Spinal cord (tissue), 10 donors: ENCODE results near the gene EPB41L5. TPM values are rescaled to one million over a fixed set of nuclear protein-coding genes. Genes with fewer than 3 reads are reported as not detected.
"Not testable (repeated sequence)": the region's sequence is repeated elsewhere in the genome, so short reads cannot be mapped to it uniquely, and the experiment has no call there.

Source experiments
- DNase-seq, 6 donors: peaks; one replicate each; pipeline versions ENCODE4 v3.0.0 to v3.0.0-alpha.2; 2013 to 2015; ENCODE audit warnings: low spot score in 6 of 6, low read depth in 4 of 6
- H3K27ac ChIP-seq: one replicate; pipeline ENCODE4 v1.5.1; 2013; ENCODE audit warnings: low read depth, low read length, control low read depth
- H3K27me3 ChIP-seq: one replicate; pipeline ENCODE4 v1.6.1; 2013; ENCODE audit warnings: low read length; ENCODE audit not compliant: control insufficient read depth, insufficient read depth
- H3K36me3 ChIP-seq: one replicate; pipeline ENCODE4 v1.6.1; 2013; ENCODE audit warnings: low read length; ENCODE audit not compliant: control insufficient read depth, insufficient read depth
- H3K4me1 ChIP-seq: one replicate; pipeline ENCODE4 v1.6.1; 2013; ENCODE audit warnings: low read length; ENCODE audit not compliant: control insufficient read depth, insufficient read depth
- H3K4me3 ChIP-seq: one replicate; pipeline ENCODE4 v1.5.1; 2013; ENCODE audit warnings: low read depth, low read length, control low read depth
- H3K9me3 ChIP-seq: one replicate; pipeline ENCODE4 v1.6.1; 2013; ENCODE audit warnings: low read length; ENCODE audit not compliant: control insufficient read depth, insufficient read depth
- WGBS: methylation state at CpG from one replicate; pipeline ENCODE4 v1.1.5; 2013; ENCODE audit warnings: missing lambda C conversion rate; ENCODE audit not compliant: insufficient coverage; 5-methylcytosine and 5-hydroxymethylcytosine counted together
- polyA plus RNA-seq, 2 donors: library from polyadenylated mRNA; unstranded; fragments of 120-200 nt; gene quantifications; one replicate each; pipeline ENCODE4 v1.2.1, GENCODE V29; 2013; ENCODE audit not compliant: insufficient read length in 2 of 2
- total RNA-seq, 2 donors: library from RNA; depleted of rRNA in 1 of 2; stranded (reverse); fragments of 120-200 nt in 1 of 2; fragments of >200 nt in 1 of 2; gene quantifications; one replicate each; pipeline versions ENCODE4 v1.2.3 to v1.2.4, GENCODE V29; 2013 to 2014
- donor health status: healthy.

EPB41L5 gene
- total and polyA plus RNA-seq, 4 donors = 26.0 to 42.4 (median 31.5) TPM

DNA sequence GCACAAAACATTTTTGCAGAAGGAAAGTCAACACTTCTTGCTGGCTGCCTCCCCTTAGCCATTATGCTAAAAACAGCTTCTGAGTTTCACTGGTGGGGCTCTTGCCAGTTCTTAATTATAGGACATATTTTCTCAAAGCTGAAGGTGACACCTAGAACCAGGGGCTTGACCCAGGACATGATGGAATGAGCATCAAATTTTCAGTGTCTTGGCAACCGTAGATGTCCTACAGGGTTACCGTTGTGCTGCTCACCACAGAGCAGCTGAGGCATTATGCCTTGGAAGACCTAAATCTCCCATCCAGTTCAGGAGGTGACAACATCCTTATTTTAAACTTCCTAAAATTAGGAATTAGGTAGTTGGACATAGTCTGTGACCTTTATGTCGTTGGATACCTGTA is 163.6 kb downstream of the EPB41L5 start:
- H3K9me3 ChIP-seq = no peaks in the 10 kb centered on the region
- no peaks in the 10 kb centered on the region for H3K4me1 ChIP-seq
- no peak overlapping the region for H3K27ac ChIP-seq
- H3K36me3 ChIP-seq = peaks cover 11% of the 10 kb centered on the region
- no peaks in the 10 kb centered on the region for H3K27me3 ChIP-seq
- 67% methylated on average over 2 of the region's 3 CpGs for WGBS
- no peak overlapping the region for H3K4me3 ChIP-seq
- DNase-seq = no peak

- H3K36me3 ChIP-seq = peaks cover 11% of the 10 kb centered on the region
- no peak for DNase-seq
- H3K4me3 ChIP-seq = no peak overlapping the region
- WGBS = 85% methylated on average over 12 of the region's 15 CpGs
- H3K27ac ChIP-seq = no peak overlapping the region
- no peaks in the 10 kb centered on the region for H3K4me1 ChIP-seq
- no peaks in the 10 kb centered on the region for H3K27me3 ChIP-seq
- H3K9me3 ChIP-seq = no peaks in the 10 kb centered on the region
These were observed 164.2 kb downstream of the EPB41L5 start for GRCh38 chr2:120177001-120177621.

- Histone ChIP-seq H3K9me3 (no peaks in the 10 kb centered on the region), H3K4me3 (no peak overlapping the region), H3K27ac (no peak overlapping the region), H3K27me3 (no peaks in the 10 kb centered on the region), H3K36me3 (peaks cover 11% of the 10 kb centered on the region), H3K4me1 (no peaks in the 10 kb centered on the region)
- no peak for DNase-seq
- 75% methylated on average over 6 of the region's 7 CpGs for WGBS
These were observed 165.1 kb downstream of the EPB41L5 start for GRCh38 chr2:120177973-120178372.

DNA sequence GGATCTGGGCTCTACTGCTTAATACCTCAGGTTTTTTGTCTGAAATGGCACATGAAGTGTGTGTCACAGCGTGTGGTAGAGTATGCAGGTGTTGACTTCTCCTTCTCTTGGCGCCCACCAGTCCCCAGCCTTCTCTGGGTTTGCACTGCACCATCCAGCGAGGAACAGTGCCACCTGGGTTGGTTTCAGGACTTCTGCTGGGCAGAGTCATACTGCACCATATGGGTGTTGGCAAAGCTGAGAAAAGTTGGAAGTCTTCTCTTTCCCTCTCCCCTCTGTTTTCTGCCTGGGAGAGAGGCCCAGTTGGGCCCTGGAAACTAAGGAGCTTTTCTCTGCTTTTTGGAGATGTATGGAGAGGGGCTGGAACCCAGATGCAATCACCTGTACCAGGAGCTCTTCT is 166.5 kb downstream of the EPB41L5 start:
- Histone ChIP-seq H3K27me3 (no peaks in the 10 kb centered on the region), H3K4me1 (no peaks in the 10 kb centered on the region), H3K27ac (no peak overlapping the region), H3K9me3 (no peaks in the 10 kb centered on the region), H3K4me3 (no peak overlapping the region), H3K36me3 (peaks cover 11% of the 10 kb centered on the region)
- peak in 1 of 6 donors; percentile 64 for DNase-seq
- no CpG with 5 or more reads among the region's 3 CpGs for WGBS

DNA sequence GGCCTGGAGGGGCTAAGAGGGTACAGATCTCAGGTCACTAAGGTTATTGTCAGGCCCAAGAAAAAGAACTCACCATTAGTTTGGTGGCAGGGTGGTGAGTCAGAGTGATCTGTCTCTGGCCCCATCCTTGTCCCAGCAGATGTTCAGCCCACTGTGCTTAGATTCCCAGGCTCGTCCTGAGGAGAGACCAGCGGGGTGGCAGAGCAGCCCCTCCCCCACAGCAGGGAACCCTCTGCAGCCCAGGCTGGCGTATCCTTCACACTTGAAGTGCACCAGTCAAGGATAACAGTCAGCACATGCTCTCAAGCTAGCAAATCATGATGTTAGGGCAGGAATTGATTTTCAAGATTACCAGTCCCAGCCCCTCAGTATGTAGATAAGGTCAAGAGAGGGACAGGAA is 167.2 kb downstream of the EPB41L5 start:
- Histone ChIP-seq H3K4me1 (no peaks in the 10 kb centered on the region), H3K36me3 (peaks cover 11% of the 10 kb centered on the region), H3K9me3 (no peaks in the 10 kb centered on the region), H3K27me3 (no peaks in the 10 kb centered on the region), H3K4me3 (no peak overlapping the region), H3K27ac (no peak overlapping the region)
- 63% methylated on average over 3 of the region's 3 CpGs for WGBS
- DNase-seq = no peak

DNA sequence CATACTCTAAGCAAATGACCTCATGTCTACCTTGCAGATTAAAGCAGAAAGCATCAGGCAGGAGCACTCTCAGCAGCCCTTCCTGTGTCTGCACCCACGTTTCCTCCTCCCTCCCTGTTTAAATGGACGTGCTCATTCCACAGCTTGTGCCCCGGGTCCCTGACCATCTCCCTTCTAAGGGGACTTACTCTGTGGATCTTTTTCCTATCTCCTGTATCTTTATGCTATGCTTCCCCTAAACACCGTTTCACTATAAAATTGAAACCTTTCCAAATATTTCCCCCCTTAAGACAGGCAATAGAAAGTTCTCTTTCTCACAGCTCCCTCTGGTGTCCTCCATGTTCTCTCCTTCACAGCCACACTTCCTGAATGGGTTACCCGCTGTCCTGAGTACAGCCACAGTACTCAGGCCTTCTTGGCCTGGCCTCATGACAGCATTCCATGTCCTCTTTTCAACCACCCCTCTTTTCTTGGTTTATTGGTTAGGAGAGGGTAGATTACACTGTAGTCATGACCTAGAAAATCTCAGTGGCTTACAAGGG is 169.2 kb downstream of the EPB41L5 start:
- H3K4me3 ChIP-seq = no peak overlapping the region

DNA sequence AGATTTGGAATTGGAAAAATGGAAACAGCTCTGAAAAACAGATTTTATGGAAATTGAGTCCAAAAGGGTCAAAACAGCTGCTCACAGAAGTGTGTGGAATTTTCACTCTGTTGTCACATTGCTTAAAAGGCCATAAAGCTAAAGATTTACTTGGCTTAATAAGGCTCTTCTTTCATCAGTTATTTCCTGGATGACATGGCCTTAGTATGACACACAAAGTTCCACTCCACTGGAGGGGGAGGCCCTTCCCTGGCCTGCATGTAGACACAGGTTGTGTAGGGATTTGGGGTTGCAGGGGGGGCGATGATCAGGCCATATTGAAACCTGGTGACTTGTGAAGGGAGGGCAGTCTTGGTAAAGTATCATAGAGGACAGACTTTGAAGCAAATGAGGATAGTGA is 176.3 kb downstream of the EPB41L5 start:
- DNase-seq = no peak
- no peaks in the 10 kb centered on the region for H3K27me3 ChIP-seq
- 100% methylated on average over 1 of the region's 1 CpG for WGBS
- H3K27ac ChIP-seq = no peak overlapping the region
- peaks cover 2% of the 10 kb centered on the region for H3K36me3 ChIP-seq
- H3K4me1 ChIP-seq = no peaks in the 10 kb centered on the region
- H3K9me3 ChIP-seq = no peaks in the 10 kb centered on the region
- H3K4me3 ChIP-seq = no peak overlapping the region

More for the DNA sequence above, 169.2 kb downstream of the EPB41L5 start:
- no peaks in the 10 kb centered on the region for H3K27me3 ChIP-seq
- no peak overlapping the region for H3K27ac ChIP-seq
- DNase-seq = no peak
- H3K36me3 ChIP-seq = peaks cover 11% of the 10 kb centered on the region
- 89% methylated on average over 4 of the region's 5 CpGs for WGBS
- no peaks in the 10 kb centered on the region for H3K4me1 ChIP-seq
- H3K9me3 ChIP-seq = no peaks in the 10 kb centered on the region

DNA sequence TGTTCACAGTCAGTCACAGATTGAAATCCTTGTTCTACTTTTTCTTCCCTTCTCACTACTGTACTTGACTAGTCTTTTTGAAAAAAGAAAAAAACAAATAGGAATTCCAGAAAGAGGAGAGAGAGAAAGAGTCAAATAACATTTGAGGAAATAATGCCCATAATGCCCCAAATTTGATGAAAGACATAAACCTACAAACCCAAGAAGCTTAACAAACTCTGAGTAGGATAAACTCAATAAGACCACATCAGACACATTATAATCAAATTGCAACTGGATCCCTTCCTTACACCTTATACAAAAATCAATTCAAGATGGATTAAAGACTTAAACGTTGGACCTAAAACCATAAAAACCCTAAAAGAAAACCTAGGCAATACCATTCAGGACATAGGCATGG is 179.4 kb downstream of the EPB41L5 start:
- WGBS = no CpG with 5 or more reads among the region's 1 CpG
- no peaks in the 10 kb centered on the region for H3K27me3 ChIP-seq
- no peak overlapping the region for H3K27ac ChIP-seq
- no peak for DNase-seq
- H3K36me3 ChIP-seq = no peaks in the 10 kb centered on the region
- H3K4me1 ChIP-seq = no peaks in the 10 kb centered on the region
- H3K9me3 ChIP-seq = no peaks in the 10 kb centered on the region
- H3K4me3 ChIP-seq = no peak overlapping the region

DNA sequence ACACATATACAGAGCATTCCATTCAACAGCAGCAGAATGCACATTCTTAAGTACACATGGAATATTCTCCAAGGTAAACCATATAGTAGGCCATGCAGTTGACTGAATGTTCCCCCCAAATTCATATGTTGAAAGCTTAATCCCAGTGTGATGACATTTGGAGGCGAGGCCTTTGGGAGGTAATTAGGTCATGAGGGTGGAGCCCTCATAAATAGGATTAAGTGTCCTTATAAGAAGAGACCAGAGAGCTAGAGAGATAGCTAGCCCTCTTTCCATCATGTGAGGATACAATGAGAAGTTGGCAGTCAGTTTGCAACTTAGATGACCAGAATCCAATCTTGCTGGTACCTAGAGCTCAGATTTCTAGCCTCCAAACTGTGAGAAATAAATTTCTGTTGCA is 182.7 kb downstream of the EPB41L5 start:
- H3K27ac ChIP-seq = no peak overlapping the region
- H3K4me3 ChIP-seq = no peak overlapping the region
- H3K9me3 ChIP-seq = peaks cover 2% of the 10 kb centered on the region
- no peaks in the 10 kb centered on the region for H3K36me3 ChIP-seq
- WGBS = no CpG with 5 or more reads among the region's 1 CpG
- no peaks in the 10 kb centered on the region for H3K27me3 ChIP-seq
- H3K4me1 ChIP-seq = no peaks in the 10 kb centered on the region
- DNase-seq = no peak

GRCh38 chr2:120199817-120200459 is 187.1 kb downstream of the EPB41L5 start:
- 93% methylated on average over 7 of the region's 10 CpGs for WGBS
- not testable (repeated sequence) for H3K4me3 ChIP-seq, H3K9me3 ChIP-seq

More at GRCh38 chr2:120199817-120200459, 187.1 kb downstream of the EPB41L5 start:
- H3K36me3 ChIP-seq, H3K27ac ChIP-seq, H3K4me1 ChIP-seq, H3K27me3 ChIP-seq: not testable (repeated sequence)
- peak in 1 of 6 donors; percentile 45 for DNase-seq
